ENCODE measurements around the gene MEGF6. TPM values are rescaled to one million over a fixed set of nuclear protein-coding genes. Genes with fewer than 3 reads are reported as not detected.

The MEGF6 gene
- total and polyA plus RNA-seq, 2 donors (not counting 3 experiments of a cell fraction or from before 2014, with no cell fraction given), result 22.5 to 63.7 TPM

GRCh38 chr1:3646596-3646995 lies 35.3 kb upstream of the MEGF6 start:
- no peaks in the 10 kb centered on the region for H4K20me1 ChIP-seq (replicated peaks; ENCODE audit: control insufficient read depth, extremely low read depth, insufficient read depth, low read length)
- H3K27me3 ChIP-seq (ENCODE audit: control insufficient read depth in 2 of 2, insufficient read depth in 2 of 2, low read length in 2 of 2), result peaks cover 12 to 13% of the 10 kb centered on the region in 2 experiments
- DNase-seq (ENCODE audit: low read depth, low spot score), result no peak
- H3K79me2 ChIP-seq (ENCODE audit: control insufficient read depth, insufficient read depth, low read length), result peaks cover 4% of the 10 kb centered on the region
- no TSS peak for BruUV-seq (replicated peaks)
- H3K9me3 ChIP-seq (replicated peaks; ENCODE audit: control insufficient read depth, insufficient read depth, low read length), result no peaks in the 10 kb centered on the region
- H3K4me3 ChIP-seq (replicated peaks in 1 of 3; ENCODE audit: insufficient read depth in 1 of 3, low read depth in 1 of 3, low read length in 3 of 3), result no peak overlapping the region
- intact Hi-C loops (cut with micrococcal nuclease) (no loop called here), dilution Hi-C loops (cut with MboI; ENCODE audit: extremely low pct_ligation_motif_present, low sequenced_read_pairs) (no loop called here)
- no peak overlapping the region for H2AFZ ChIP-seq (ENCODE audit: low read depth, low read length)
- TF ChIP-seq MAX (IDR thresholded peaks at IDR 0.05; ENCODE audit: insufficient read depth, insufficient read length), result no peak
- TF ChIP-seq POLR2AphosphoS5 (IDR thresholded peaks at IDR 0.05; ENCODE audit: insufficient read depth, low read depth, low read length), result no peak
- no peak for TF ChIP-seq POLR2A (IDR thresholded peaks at IDR 0.05; ENCODE audit: low read depth, low read length)
- no peak for TF ChIP-seq JUN (IDR thresholded peaks at IDR 0.05; ENCODE audit: borderline replicate concordance, insufficient read depth, insufficient read length, low read depth)
- no peak for TF ChIP-seq FOS (IDR thresholded peaks at IDR 0.05; ENCODE audit: borderline replicate concordance, insufficient read depth, low read length)
- no peak for TF ChIP-seq EZH2 (IDR thresholded peaks at IDR 0.05; ENCODE audit: borderline replicate concordance, low read depth, low read length, severe bottlenecking)
- TF ChIP-seq GATA2 (IDR thresholded peaks at IDR 0.05; ENCODE audit: insufficient read depth, insufficient read length, low read depth, low read length), result no peak
- no peak for TF ChIP-seq MYC (IDR thresholded peaks at IDR 0.05; ENCODE audit: low read depth, low read length)
- TF ChIP-seq CTCF (IDR thresholded peaks at IDR 0.05; ENCODE audit: extremely low read depth in 1 of 2, insufficient read depth in 1 of 2, low read depth in 1 of 2, low read length in 2 of 2), result no peak
- H3K27ac ChIP-seq (ENCODE audit: insufficient read depth, low read depth, low read length), result no peak overlapping the region
- no peak for FAIRE-seq
- POLR2A ChIA-PET, result no interaction called here
- H3K36me3 ChIP-seq (ENCODE audit: control insufficient read depth in 2 of 2, extremely low read depth in 1 of 2, insufficient read depth in 2 of 2, low read length in 2 of 2), result peaks cover 0 to 10% of the 10 kb centered on the region in 2 experiments
- CTCF ChIA-PET, result no interaction called here
- H3K4me2 ChIP-seq (ENCODE audit: insufficient read depth, low read length), result no peak overlapping the region
- no peak overlapping the region for H3K9ac ChIP-seq (replicated peaks; ENCODE audit: extremely low read depth, insufficient read depth, low read length)
- H3K9me1 ChIP-seq (replicated peaks; ENCODE audit: control insufficient read depth, extremely low read depth, insufficient read depth, low read length), result no peaks in the 10 kb centered on the region
- peaks cover 8% of the 10 kb centered on the region for H3K4me1 ChIP-seq (ENCODE audit: control insufficient read depth, extremely low read depth, insufficient read depth, low read length)

All from endothelial cell of umbilical vein (primary cell).